Right lobe of liver (tissue), 6 donors: Measurements from ENCODE around the gene TPRA1. TPM values are rescaled to one million over a fixed set of nuclear protein-coding genes. Genes with fewer than 3 reads are reported as not detected.

ENCODE experiments used
- ATAC-seq, 4 donors: fragments of 200-7000 bp; cut with Tn5 transposase; one replicate each; pipeline ENCODE4 v1.9.1; 2020; ENCODE audit warnings: mild to moderate bottlenecking in 4 of 4, moderate library complexity in 4 of 4
- DNase-seq, 3 donors: peaks; one replicate each; pipeline ENCODE4 v3.0.0-alpha.2; 2020
- H3K27ac ChIP-seq, 3 donors: fragments of 200-600 bp; one replicate each; pipeline ENCODE4 v1.8.0; 2022
- H3K27me3 ChIP-seq, 2 donors: fragments of 200-600 bp; one replicate each; pipeline ENCODE4 v1.8.0; 2022
- H3K36me3 ChIP-seq, 4 donors: fragments of 200-600 bp; sonication (generic) in 1 of 4; one replicate each; pipeline versions ENCODE4 v1.5.1 to v1.8.0; 2017 to 2022; ENCODE audit warnings: control low read depth in 1 of 4
- H3K4me1 ChIP-seq, 4 donors: fragments of 200-600 bp; sonication (generic) in 1 of 4; one replicate each; pipeline versions ENCODE4 v1.5.1 to v1.8.0; 2017 to 2022; ENCODE audit warnings: control low read depth in 1 of 4
- H3K4me3 ChIP-seq, 3 donors: fragments of 200-600 bp; one replicate each; pipeline ENCODE4 v1.8.0; 2022
- H3K9me3 ChIP-seq, 4 donors: fragments of 200-600 bp; sonication (generic) in 1 of 4; one replicate each; pipeline versions ENCODE4 v1.5.1 to v1.8.0; 2017 to 2022; ENCODE audit warnings: control low read depth in 1 of 4
- POLR2A ChIP-seq: fragments of 450-650 bp; IDR thresholded peaks from one replicate; pipeline ENCODE4 v1.6.1; 2017; ENCODE audit warnings: antibody characterized with exemption, mild to moderate bottlenecking
- WGBS: methylation state at CpG from one replicate; pipeline ENCODE4 v1.1.6; 2018; ENCODE audit warnings: low coverage, low lambda C conversion rate; ENCODE audit not compliant: insufficient coverage; ENCODE audit errors: missing lambda C conversion rate; 5-methylcytosine and 5-hydroxymethylcytosine counted together
- intact Hi-C, 2 donors: fragments of 100-400 bp; cut with DNase I; formaldehyde crosslinking; loops; one replicate each; pipeline versions ENCODE4 v1.11.2 to v1.14.1; 2022
- total RNA-seq, 6 experiments: library from RNA; depleted of rRNA in 2 of 6; stranded (reverse); fragments of >200 nt in 2 of 6; fragmentation: NEBNext Ultra II Directional in 3 of 6; extraction: Animal tissue kit (Norgen Biotek cat#: 25700) in 3 of 6; gene quantifications; one replicate each; pipeline versions ENCODE4 v1.1.0 to v1.2.4, GENCODE V29; 2016 to 2023
- TF ChIP-seq, protein P1 (sequence below), 4 donors: fragments of 200-600 bp in 3 of 4; fragments of 450-650 bp in 1 of 4; IDR thresholded peaks; one replicate each; pipeline versions ENCODE4 v1.5.1 to v1.8.0; 2016 to 2022; ENCODE audit warnings: antibody characterized with exemption in 4 of 4, mild to moderate bottlenecking in 2 of 4
- donor health status: DM: no; HTN: yes; CAD: no.
- donor health status: DM: no; HTN: no; CAD: no.
- donor health status: DM: no; HTN: no; CAD: no.
- donor health status: DM: no; HTN: yes; CAD: no.
- donor health status: DM: no; HTN: yes; CAD: no.

Gene TPRA1
- total RNA-seq, 6 experiments from 2014 or later, result 13.9 to 25.9 (median 23.3) TPM

DNA sequence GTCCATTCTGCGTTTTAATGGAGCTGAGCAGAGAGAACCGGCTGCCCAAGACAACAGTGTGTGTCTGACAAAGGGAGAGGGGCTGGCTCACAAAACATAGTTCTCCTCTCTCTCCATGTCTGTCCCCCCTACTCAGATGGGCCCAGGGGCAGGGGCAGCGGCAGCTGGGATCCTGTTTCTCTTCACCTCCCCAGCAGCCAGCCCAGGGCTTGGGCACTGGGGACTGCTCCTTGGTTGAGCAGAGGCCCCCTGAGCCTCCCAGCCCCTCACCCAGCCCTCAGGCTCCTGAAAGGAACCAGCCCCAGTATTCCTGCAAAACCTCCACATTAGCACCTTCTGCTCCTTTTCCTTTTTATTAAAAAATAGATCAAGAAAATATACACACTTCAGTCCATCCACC lies 17.8 kb downstream of the TPRA1 start:
- 92% methylated on average over 2 of the region's 3 CpGs for WGBS
- Histone ChIP-seq H3K36me3 (peaks cover 0 to 13% (median 7%) of the 10 kb centered on the region in 4 donors), H3K9me3 (no peaks in the 10 kb centered on the region), H3K27ac (no peak overlapping the region), H3K27me3 (no peaks in the 10 kb centered on the region), H3K4me3 (no peak overlapping the region), H3K4me1 (peaks cover 0 to 9% (median 0%) of the 10 kb centered on the region in 4 donors)
- intact Hi-C loops, result no loop called here
- DNase-seq, result no peak
- ATAC-seq, result no peak
- TF ChIP-seq POLR2A, result no peak
- TF ChIP-seq, protein P1, sequence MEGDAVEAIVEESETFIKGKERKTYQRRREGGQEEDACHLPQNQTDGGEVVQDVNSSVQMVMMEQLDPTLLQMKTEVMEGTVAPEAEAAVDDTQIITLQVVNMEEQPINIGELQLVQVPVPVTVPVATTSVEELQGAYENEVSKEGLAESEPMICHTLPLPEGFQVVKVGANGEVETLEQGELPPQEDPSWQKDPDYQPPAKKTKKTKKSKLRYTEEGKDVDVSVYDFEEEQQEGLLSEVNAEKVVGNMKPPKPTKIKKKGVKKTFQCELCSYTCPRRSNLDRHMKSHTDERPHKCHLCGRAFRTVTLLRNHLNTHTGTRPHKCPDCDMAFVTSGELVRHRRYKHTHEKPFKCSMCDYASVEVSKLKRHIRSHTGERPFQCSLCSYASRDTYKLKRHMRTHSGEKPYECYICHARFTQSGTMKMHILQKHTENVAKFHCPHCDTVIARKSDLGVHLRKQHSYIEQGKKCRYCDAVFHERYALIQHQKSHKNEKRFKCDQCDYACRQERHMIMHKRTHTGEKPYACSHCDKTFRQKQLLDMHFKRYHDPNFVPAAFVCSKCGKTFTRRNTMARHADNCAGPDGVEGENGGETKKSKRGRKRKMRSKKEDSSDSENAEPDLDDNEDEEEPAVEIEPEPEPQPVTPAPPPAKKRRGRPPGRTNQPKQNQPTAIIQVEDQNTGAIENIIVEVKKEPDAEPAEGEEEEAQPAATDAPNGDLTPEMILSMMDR (IDR thresholded peaks at IDR 0.05), result no peak

DNA sequence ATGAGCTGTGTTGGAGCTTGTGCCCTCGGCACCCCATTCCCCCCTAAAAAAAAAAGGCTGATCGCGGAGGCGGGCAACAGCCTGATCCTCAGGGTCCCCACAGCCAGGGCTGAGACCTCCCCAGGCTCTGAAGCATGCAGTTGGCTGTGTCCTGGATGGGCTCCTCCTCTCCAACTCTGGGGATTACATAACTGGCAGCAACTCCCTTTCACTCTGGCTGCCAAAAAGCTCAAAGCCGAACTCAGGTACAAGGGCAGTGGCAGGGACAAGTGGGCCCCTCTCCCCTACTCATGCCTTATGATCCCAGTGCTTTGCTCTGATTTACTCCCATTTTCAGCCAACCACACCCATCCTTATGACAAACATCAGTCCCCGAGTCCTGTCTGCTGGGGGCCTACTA lies 18.3 kb downstream of the TPRA1 start:
- WGBS, result 84% methylated on average over 4 of the region's 6 CpGs
- TF ChIP-seq, protein P1 (IDR thresholded peaks at IDR 0.05), result no peak
- no peak for TF ChIP-seq POLR2A
- Histone ChIP-seq H3K4me1 (peaks cover 0 to 9% (median 0%) of the 10 kb centered on the region in 4 donors), H3K4me3 (no peak overlapping the region), H3K27me3 (no peaks in the 10 kb centered on the region), H3K27ac (no peak overlapping the region), H3K36me3 (peaks cover 0 to 13% (median 7%) of the 10 kb centered on the region in 4 donors), H3K9me3 (no peaks in the 10 kb centered on the region)
- ATAC-seq (peak in 3 of 4 donors; percentile 10 to 76 (median 48)), DNase-seq (peak in 1 of 3 donors; percentile 68)
- intact Hi-C loops, result no loop called here

DNA sequence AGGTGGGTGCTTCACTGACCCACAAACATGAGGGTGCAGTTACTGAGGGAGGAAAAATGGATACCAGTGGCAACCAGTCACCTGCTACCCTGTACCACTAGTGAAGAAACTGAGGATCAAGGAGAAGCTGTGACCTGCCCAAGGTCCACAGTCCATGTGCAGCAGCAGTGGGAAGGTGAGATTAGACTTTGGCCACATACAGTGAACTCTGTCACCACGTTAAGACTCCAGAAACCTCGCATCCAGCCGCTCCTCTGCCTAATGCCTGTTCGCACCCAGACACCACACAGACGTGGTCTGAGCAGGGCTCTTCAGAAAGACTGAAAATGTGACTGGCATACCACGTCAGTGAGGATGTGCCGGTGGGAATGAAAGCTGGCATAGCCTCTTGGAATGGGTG lies 20.0 kb downstream of the TPRA1 start:
- ATAC-seq (no peak), DNase-seq (no peak)
- H3K27me3 ChIP-seq, result no peaks in the 10 kb centered on the region
- no peak overlapping the region for H3K27ac ChIP-seq
- peaks cover 0 to 9% (median 0%) of the 10 kb centered on the region in 4 donors for H3K4me1 ChIP-seq
- intact Hi-C loops, result no loop called here
- TF ChIP-seq, protein P1 (IDR thresholded peaks at IDR 0.05), result no peak
- TF ChIP-seq POLR2A, result no peak
- no CpG with 5 or more reads among the region's 7 CpGs for WGBS
- H3K9me3 ChIP-seq, result no peaks in the 10 kb centered on the region
- peaks cover 0 to 13% (median 7%) of the 10 kb centered on the region in 4 donors for H3K36me3 ChIP-seq
- no peak overlapping the region for H3K4me3 ChIP-seq

DNA sequence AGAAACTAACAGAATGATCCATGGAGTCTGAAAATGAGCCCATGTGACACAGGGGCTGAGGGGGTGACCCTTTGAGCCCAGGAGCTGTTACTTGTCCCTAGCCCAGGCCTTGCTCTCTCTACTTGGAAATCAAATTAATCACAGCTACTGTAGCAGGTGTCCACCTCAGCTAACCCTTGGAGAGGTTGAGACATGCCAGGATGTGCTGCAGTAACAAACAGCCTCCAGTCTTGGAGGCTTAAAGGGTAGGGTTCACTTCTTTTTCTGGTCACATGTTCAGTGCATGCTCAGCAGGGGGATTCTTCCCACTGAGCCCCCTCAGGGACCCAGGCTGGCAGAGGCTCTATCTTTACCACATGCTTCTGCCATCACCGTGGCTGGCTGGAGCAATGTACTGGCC lies 21.4 kb downstream of the TPRA1 start:
- Histone ChIP-seq H3K4me1 (peaks cover 0 to 9% (median 0%) of the 10 kb centered on the region in 4 donors), H3K4me3 (no peak overlapping the region), H3K36me3 (peaks cover 0 to 11% (median 5%) of the 10 kb centered on the region in 4 donors), H3K9me3 (no peaks in the 10 kb centered on the region), H3K27ac (no peak overlapping the region), H3K27me3 (no peaks in the 10 kb centered on the region)
- intact Hi-C loops, result no loop called here
- TF ChIP-seq POLR2A, result no peak
- TF ChIP-seq, protein P1 (IDR thresholded peaks at IDR 0.05), result no peak
- DNase-seq, result no peak
- WGBS, result 100% methylated on average over 1 of the region's 1 CpG
- no peak for ATAC-seq

DNA sequence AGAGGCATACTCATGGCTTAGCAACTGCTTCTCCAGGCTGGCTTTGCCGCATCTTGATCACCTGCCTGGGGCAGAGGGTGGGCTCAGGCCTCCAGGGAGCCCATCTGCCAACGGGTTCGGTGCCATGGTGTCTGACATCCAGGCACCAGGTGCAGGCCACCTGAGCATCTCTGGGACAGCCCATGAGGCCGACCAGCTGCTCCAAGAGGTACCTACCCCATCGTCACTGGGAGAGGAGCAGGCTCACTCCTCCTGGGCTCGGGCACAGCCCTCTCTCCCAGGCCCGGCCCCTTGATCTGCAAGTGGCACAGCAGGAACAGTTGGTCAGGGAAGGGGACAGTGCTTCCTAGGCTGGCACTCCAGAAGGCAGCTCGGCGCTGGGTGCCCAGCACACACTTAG lies 21.9 kb downstream of the TPRA1 start:
- intact Hi-C loops, result no loop called here
- no peak overlapping the region for H3K27ac ChIP-seq
- no CpG with 5 or more reads among the region's 9 CpGs for WGBS
- ATAC-seq (no peak), DNase-seq (no peak)
- H3K9me3 ChIP-seq, result no peaks in the 10 kb centered on the region
- peaks cover 0 to 11% (median 5%) of the 10 kb centered on the region in 4 donors for H3K36me3 ChIP-seq
- no peak overlapping the region for H3K4me3 ChIP-seq
- no peaks in the 10 kb centered on the region for H3K27me3 ChIP-seq
- H3K4me1 ChIP-seq, result peaks cover 0 to 9% (median 0%) of the 10 kb centered on the region in 4 donors
- no peak for TF ChIP-seq POLR2A
- TF ChIP-seq, protein P1 (IDR thresholded peaks at IDR 0.05), result no peak
